GM12892 (cell line): ENCODE results near the gene SEC14L3.

ENCODE experiments used
- DNase-seq: peaks from one replicate; pipeline ENCODE4 v3.0.0; 2011; ENCODE audit not compliant: insufficient read length
- FAIRE-seq: peaks from 2 replicates; lab custom pipeline; 2011; peaks lifted over from hg19 to GRCh38; lab: Jason Lieb, UNC
- POLR2A ChIP-seq: IDR thresholded peaks from 2 replicates; pipeline ENCODE4 v1.6.1; 2011; ENCODE audit warnings: low read depth, low read length, control low read depth
- POLR2AphosphoS5 ChIP-seq: IDR thresholded peaks from 2 replicates; pipeline ENCODE4 v1.6.1; 2011; ENCODE audit warnings: low read depth, low read length, control low read depth
- TAF1 ChIP-seq: IDR thresholded peaks from 2 replicates; pipeline ENCODE4 v1.6.1; 2011; ENCODE audit warnings: low read depth, mild to moderate bottlenecking, control low read depth, low read length, borderline replicate concordance

Gene SEC14L3

GRCh38 chr22:30438559-30438958 is 33.3 kb downstream of the SEC14L3 start:
- DNase-seq (no peak), FAIRE-seq (no peak)
- TF ChIP-seq POLR2A (no peak), TAF1 (no peak), POLR2AphosphoS5 (no peak)

- no peak for TF ChIP-seq TAF1
- no peak for TF ChIP-seq POLR2A
- TF ChIP-seq POLR2AphosphoS5, result no peak
- DNase-seq, result no peak
- FAIRE-seq, result no peak
Observed at GRCh38 chr22:30436196-30436595, 35.6 kb downstream of the SEC14L3 start.

- TF ChIP-seq TAF1, result no peak
- no peak for TF ChIP-seq POLR2AphosphoS5
- no peak for TF ChIP-seq POLR2A
- DNase-seq (no peak), FAIRE-seq (peak; percentile 99)
Observed at GRCh38 chr22:30435674-30436126, 36.1 kb downstream of the SEC14L3 start.

GRCh38 chr22:30434843-30435242 is 37.0 kb downstream of the SEC14L3 start:
- FAIRE-seq (no peak), DNase-seq (no peak)
- TF ChIP-seq TAF1 (no peak), POLR2AphosphoS5 (no peak), POLR2A (no peak)

GRCh38 chr22:30433773-30434172 is 38.0 kb downstream of the SEC14L3 start:
- TF ChIP-seq POLR2A, result no peak
- TF ChIP-seq POLR2AphosphoS5, result no peak
- no peak for TF ChIP-seq TAF1
- no peak for DNase-seq
- FAIRE-seq, result no peak

- FAIRE-seq, result no peak
- no peak for TF ChIP-seq TAF1
- no peak for TF ChIP-seq POLR2AphosphoS5
- TF ChIP-seq POLR2A, result no peak
- no peak for DNase-seq
Observed at GRCh38 chr22:30433227-30433626, 38.6 kb downstream of the SEC14L3 start.

GRCh38 chr22:30432520-30432919 is 39.3 kb downstream of the SEC14L3 start:
- FAIRE-seq, result no peak
- TF ChIP-seq TAF1, result no peak
- no peak for TF ChIP-seq POLR2A
- no peak for TF ChIP-seq POLR2AphosphoS5

GRCh38 chr22:30432096-30432495 is 39.7 kb downstream of the SEC14L3 start:
- FAIRE-seq (no peak), DNase-seq (no peak)
- TF ChIP-seq POLR2AphosphoS5 (no peak), TAF1 (no peak), POLR2A (no peak)

More at GRCh38 chr22:30432520-30432919, 39.3 kb downstream of the SEC14L3 start:
- DNase-seq, result no peak

GRCh38 chr22:30430933-30431332 is 40.9 kb downstream of the SEC14L3 start:
- DNase-seq (no peak), FAIRE-seq (no peak)
- TF ChIP-seq POLR2A, result no peak
- no peak for TF ChIP-seq TAF1
- no peak for TF ChIP-seq POLR2AphosphoS5

- no peak for TF ChIP-seq TAF1
- no peak for TF ChIP-seq POLR2A
- no peak for TF ChIP-seq POLR2AphosphoS5
- DNase-seq (no peak), FAIRE-seq (no peak)
Observed at GRCh38 chr22:30429887-30430286, 41.9 kb downstream of the SEC14L3 start.

- TF ChIP-seq POLR2A (no peak), POLR2AphosphoS5 (no peak), TAF1 (no peak)
- FAIRE-seq, result no peak
- no peak for DNase-seq
Observed at GRCh38 chr22:30427871-30428270, 43.9 kb downstream of the SEC14L3 start.

GRCh38 chr22:30426388-30427353 is 45.1 kb downstream of the SEC14L3 start:
- no peak for TF ChIP-seq POLR2AphosphoS5
- TF ChIP-seq TAF1, result no peak
- no peak for TF ChIP-seq POLR2A
- DNase-seq, result peak; percentile 72
- FAIRE-seq, result peak; percentile 94
